ENCODE results near the gene PARD3B. TPM values are rescaled to one million over a fixed set of nuclear protein-coding genes. Genes with fewer than 3 reads are reported as not detected.

PARD3B gene
- total and polyA plus RNA-seq, 12 donors: 0.46 to 12.4 (median 8.3) TPM

DNA sequence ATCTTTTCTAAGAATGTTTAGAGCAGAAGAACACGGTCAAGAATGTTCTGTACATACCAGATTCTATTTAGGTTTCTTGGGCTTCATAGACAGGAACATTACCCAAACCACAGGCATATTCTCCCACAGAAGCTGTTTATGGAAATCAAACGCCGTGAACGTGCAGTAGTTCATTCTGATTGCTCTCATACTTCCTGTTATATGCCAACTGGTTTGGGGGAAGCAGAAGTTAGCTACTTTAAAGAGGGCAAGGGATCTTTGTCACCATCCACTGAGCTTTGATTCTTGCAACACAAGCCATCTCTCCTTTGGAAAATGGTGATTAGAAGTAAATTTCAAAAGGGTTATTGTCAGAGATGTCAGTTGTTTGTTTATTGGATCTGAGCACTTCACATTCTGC, 954.8 kb downstream of the PARD3B start:
- no peaks in the 10 kb centered on the region for H3K27me3 ChIP-seq
- intact Hi-C loops (cut with DNase I): no loop called here
- peaks cover 0 to 19% (median 0%) of the 10 kb centered on the region in 9 donors for H3K36me3 ChIP-seq
- H3K27ac ChIP-seq: no peak overlapping the region
- no peak overlapping the region for H3K4me3 ChIP-seq
- ATAC-seq (no peak), DNase-seq (no peak)
- H3K9me3 ChIP-seq: peaks cover 0 to 4% (median 0%) of the 10 kb centered on the region in 11 donors
- WGBS, 2 donors: 81 to 84% methylated on average over 4 of the region's 4 CpGs
- TF ChIP-seq, protein P1, sequence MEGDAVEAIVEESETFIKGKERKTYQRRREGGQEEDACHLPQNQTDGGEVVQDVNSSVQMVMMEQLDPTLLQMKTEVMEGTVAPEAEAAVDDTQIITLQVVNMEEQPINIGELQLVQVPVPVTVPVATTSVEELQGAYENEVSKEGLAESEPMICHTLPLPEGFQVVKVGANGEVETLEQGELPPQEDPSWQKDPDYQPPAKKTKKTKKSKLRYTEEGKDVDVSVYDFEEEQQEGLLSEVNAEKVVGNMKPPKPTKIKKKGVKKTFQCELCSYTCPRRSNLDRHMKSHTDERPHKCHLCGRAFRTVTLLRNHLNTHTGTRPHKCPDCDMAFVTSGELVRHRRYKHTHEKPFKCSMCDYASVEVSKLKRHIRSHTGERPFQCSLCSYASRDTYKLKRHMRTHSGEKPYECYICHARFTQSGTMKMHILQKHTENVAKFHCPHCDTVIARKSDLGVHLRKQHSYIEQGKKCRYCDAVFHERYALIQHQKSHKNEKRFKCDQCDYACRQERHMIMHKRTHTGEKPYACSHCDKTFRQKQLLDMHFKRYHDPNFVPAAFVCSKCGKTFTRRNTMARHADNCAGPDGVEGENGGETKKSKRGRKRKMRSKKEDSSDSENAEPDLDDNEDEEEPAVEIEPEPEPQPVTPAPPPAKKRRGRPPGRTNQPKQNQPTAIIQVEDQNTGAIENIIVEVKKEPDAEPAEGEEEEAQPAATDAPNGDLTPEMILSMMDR (IDR thresholded peaks at IDR 0.05): no peak
- peaks cover 0 to 6% (median 0%) of the 10 kb centered on the region in 9 donors for H3K4me1 ChIP-seq

DNA sequence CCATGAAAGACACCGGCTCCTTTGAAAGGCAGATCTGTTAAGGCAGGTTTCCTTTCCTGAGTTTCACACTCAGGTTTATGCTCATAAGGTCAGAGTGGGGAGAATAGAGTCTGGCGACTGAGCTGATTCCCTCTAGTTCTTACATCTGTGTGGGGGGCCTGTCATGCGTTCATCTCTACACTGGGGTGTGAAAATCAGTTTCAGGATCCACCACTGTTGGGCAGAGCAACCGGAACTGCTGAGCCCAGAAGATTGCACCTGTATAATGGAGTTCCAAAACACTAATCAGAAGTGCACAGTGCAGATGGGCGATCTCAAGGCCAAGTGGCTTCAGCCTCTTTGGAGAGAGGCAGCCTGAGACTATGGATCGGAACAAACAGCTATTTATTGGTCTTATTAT, 955.7 kb downstream of the PARD3B start:
- TF ChIP-seq, protein P1 (IDR thresholded peaks at IDR 0.05): no peak
- intact Hi-C loops (cut with DNase I): no loop called here
- DNase-seq: no peak
- peaks cover 0 to 19% (median 0%) of the 10 kb centered on the region in 9 donors for H3K36me3 ChIP-seq
- WGBS, 2 donors: 96 to 98% methylated on average over 6 of the region's 6 CpGs
- no peak for ATAC-seq
- H3K4me3 ChIP-seq: no peak overlapping the region
- H3K4me1 ChIP-seq: peaks cover 0 to 6% (median 0%) of the 10 kb centered on the region in 9 donors
- no peaks in the 10 kb centered on the region for H3K27me3 ChIP-seq
- H3K9me3 ChIP-seq: peaks cover 0 to 4% (median 0%) of the 10 kb centered on the region in 11 donors
- no peak overlapping the region for H3K27ac ChIP-seq

DNA sequence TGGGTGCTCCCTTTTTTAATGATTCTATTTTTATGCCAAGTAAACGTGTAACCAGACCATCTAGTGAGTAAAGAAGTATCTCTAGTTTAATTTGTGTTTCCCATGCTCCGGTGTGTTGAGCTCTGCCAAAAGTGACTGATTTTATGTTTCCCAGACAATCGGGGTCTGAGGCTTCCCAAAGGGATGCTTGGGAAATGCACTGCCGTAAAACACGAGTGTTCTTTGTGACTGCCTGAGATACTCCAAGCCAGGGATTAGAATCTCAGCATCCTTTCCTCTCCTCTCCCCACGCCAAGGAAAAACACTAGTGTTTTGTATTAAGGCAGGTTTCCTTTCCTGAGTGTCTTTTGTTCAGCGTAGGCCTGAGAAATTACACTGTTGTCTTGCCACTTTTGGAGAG, 956.6 kb downstream of the PARD3B start:
- DNase-seq (no peak), ATAC-seq (no peak)
- TF ChIP-seq, protein P1 (IDR thresholded peaks at IDR 0.05): no peak
- WGBS, 2 donors: 64 to 77% methylated on average over 7 of the region's 7 CpGs
- Histone ChIP-seq H3K4me3 (no peak overlapping the region), H3K36me3 (peaks cover 0 to 19% (median 0%) of the 10 kb centered on the region in 9 donors), H3K4me1 (no peaks in the 10 kb centered on the region), H3K9me3 (peaks cover 0 to 4% (median 0%) of the 10 kb centered on the region in 11 donors), H3K27me3 (no peaks in the 10 kb centered on the region), H3K27ac (no peak overlapping the region)
- intact Hi-C loops (cut with DNase I): no loop called here

DNA sequence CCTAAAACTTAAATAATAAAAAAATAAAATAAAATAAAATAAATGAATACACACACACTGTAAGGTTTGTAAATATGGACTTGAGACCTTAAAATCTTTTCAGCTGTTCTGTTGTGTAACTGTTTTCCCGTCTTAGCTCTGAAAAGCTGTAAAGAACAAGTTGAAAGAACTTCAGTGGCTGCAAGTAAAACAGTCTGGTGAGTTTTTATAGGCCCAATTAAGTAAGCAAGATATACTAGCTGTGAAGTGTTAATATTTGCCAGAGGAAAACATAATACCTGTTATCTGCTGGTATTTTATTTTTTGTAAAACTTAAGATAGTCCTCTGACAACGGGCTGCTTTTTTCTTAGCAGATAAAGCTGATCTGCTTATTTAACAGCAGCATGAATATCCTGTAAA, 960.1 kb downstream of the PARD3B start:
- Histone ChIP-seq H3K4me3 (no peak overlapping the region), H3K36me3 (peaks cover 0 to 10% (median 0%) of the 10 kb centered on the region in 9 donors), H3K27ac (no peak overlapping the region), H3K9me3 (peaks cover 0 to 4% (median 0%) of the 10 kb centered on the region in 11 donors), H3K4me1 (no peaks in the 10 kb centered on the region), H3K27me3 (no peaks in the 10 kb centered on the region)
- ATAC-seq (no peak), DNase-seq (no peak)
- intact Hi-C loops (cut with DNase I): no loop called here
- TF ChIP-seq, protein P1 (IDR thresholded peaks at IDR 0.05): no peak
- 89 to 92% methylated on average over 2 of the region's 2 CpGs for WGBS, 2 donors

Data from heart right ventricle (tissue), 16 donors.